Loucy (cell line): ENCODE data around the gene SFTA2.

Experiments
- CTCF ChIP-seq: fragments of 200-600 bp; sonication (generic); conservative IDR thresholded peaks from 2 replicates; pipeline ENCODE4 v1.5.1; 2014; ENCODE audit warnings: mild to moderate bottlenecking, antibody characterized with exemption, low read length
- EZH2phosphoT487 ChIP-seq: fragments of 200-600 bp; IDR thresholded peaks from 2 replicates; pipeline ENCODE4 v1.6.1; 2018; ENCODE audit warnings: antibody characterized with exemption, mild to moderate bottlenecking, moderate library complexity, borderline replicate concordance

GRCh38 chr6:30900863-30901417 is 31.0 kb downstream of the SFTA2 start:
- TF ChIP-seq EZH2phosphoT487 (no peak), CTCF (no peak)
